HL-60 (cell line): ENCODE measurements around the gene LRP10.

ENCODE experiments used
- DNase-seq, 2 experiments: peaks; one replicate each; pipeline ENCODE4 v3.0.0-alpha.2; 2010 to 2020; ENCODE audit warnings: low read depth in 1 of 2, low spot score in 1 of 2
- H3K27ac ChIP-seq: fragments of 250-450 bp; sonication (Bioruptor Pico); replicated peaks from 2 replicates; pipeline ENCODE4 v1.5.1; 2020; ENCODE audit warnings: mild to moderate bottlenecking, moderate library complexity
- H3K27me3 ChIP-seq: fragments of 250-450 bp; sonication (Bioruptor Pico); 2 replicates; pipeline ENCODE4 v1.5.1; 2021; ENCODE audit warnings: mild to moderate bottlenecking, moderate library complexity; ENCODE audit not compliant: insufficient read depth, poor library complexity, severe bottlenecking
- H3K4me3 ChIP-seq: replicated peaks from 2 replicates; pipeline ENCODE4 v1.5.1; 2011; ENCODE audit warnings: mild to moderate bottlenecking, control low read depth, low read length; ENCODE audit not compliant: insufficient read depth
- GABPA ChIP-seq: IDR thresholded peaks from 2 replicates; pipeline ENCODE4 v1.6.1; 2012; ENCODE audit warnings: low read depth
- SPI1 ChIP-seq: IDR thresholded peaks from 2 replicates; pipeline ENCODE4 v1.6.1; 2012; ENCODE audit warnings: low read depth, mild to moderate bottlenecking, borderline replicate concordance

LRP10 gene

DNA sequence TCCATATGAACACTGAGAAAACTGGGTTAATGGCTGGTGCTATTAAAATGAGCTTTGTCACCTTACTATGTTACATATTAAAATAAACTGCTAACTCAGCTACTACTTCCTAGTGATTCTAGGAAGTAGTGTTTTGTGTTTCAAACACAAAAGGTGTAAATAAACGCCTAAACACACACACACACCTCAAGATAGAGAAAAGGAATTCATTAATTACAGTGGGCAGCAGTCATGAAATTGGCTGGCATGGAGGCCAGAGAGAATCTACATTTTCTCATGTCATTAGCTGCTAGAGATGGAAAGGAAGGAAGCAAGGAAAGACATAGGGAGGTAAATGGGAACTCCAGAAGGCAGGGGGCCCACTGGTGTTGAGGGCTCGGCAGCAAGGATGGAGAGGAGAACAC lies 58.4 kb downstream of the LRP10 start:
- no peak for DNase-seq
- Histone ChIP-seq H3K4me3 (peak overlapping the region; percentile 91), H3K27ac (peak overlapping the region; percentile 58), H3K27me3 (no peaks in the 10 kb centered on the region)
- no peak for TF ChIP-seq SPI1
- TF ChIP-seq GABPA: no peak
